ENCODE results near the gene COX4I2. TPM values are rescaled to one million over a fixed set of nuclear protein-coding genes. Genes with fewer than 3 reads are reported as not detected.
A peak's percentile ranks its signal among the peaks of the same experiment; 100 is the strongest.

The COX4I2 gene
- total and polyA plus RNA-seq, 2 donors (not counting 1 experiment from before 2014, with no cell fraction given): not detected

- Histone ChIP-seq H3K9me3 (ENCODE audit: control extremely low read depth in 1 of 3, control insufficient read depth in 2 of 3, insufficient read depth in 1 of 3, low read length in 2 of 3) (no peaks in the 10 kb centered on the region), H3K4me1 (ENCODE audit: control insufficient read depth in 2 of 2, insufficient read depth in 2 of 2, low read length in 2 of 2) (peaks cover 7 to 17% of the 10 kb centered on the region in 2 donors), H3K9ac (ENCODE audit: low read length) (peak overlapping the region; percentile 66), H4K20me1 (ENCODE audit: control insufficient read depth, insufficient read depth, low read length, poor library complexity, severe bottlenecking) (no peaks in the 10 kb centered on the region), H3K4me3 (ENCODE audit: control extremely low read depth in 1 of 5, extremely low read depth in 1 of 5, insufficient read depth in 1 of 5, low read depth in 2 of 5, low read length in 4 of 5) (peak overlapping the region; percentile 5 to 60 (median 52)), H2AFZ (ENCODE audit: insufficient read depth, low read depth, low read length, poor library complexity, severe bottlenecking) (peak overlapping the region; percentile 93), H3K36me3 (replicated peaks in 1 of 2; ENCODE audit: control extremely low read depth in 1 of 2, control insufficient read depth in 1 of 2, extremely low read depth in 1 of 2, insufficient read depth in 2 of 2, low read length in 1 of 2) (peaks cover 0 to 4% of the 10 kb centered on the region in 2 experiments), H3K79me2 (ENCODE audit: control insufficient read depth, insufficient read depth, low read length) (no peaks in the 10 kb centered on the region), H3K27ac (ENCODE audit: low read length in 2 of 2) (peak overlapping the region; percentile 29 to 48), H3K27me3 (replicated peaks in 1 of 4; ENCODE audit: control extremely low read depth in 1 of 4, control insufficient read depth in 3 of 4, insufficient read depth in 4 of 4, low read length in 3 of 4) (no peaks in the 10 kb centered on the region), H3K4me2 (replicated peaks; ENCODE audit: low read depth, low read length, poor library complexity, severe bottlenecking) (peak overlapping the region; percentile 91)
- 9% methylated on average over 29 of the region's 31 CpGs for WGBS (ENCODE audit: insufficient coverage)
- Mint-ChIP-seq H3K27ac (peak overlapping the region; percentile 85), H3K9me3 (ENCODE audit: insufficient read depth) (no peaks in the 10 kb centered on the region), H3K4me1 (peaks cover 28% of the 10 kb centered on the region), H3K4me3 (peak overlapping the region; percentile 69), H3K27me3 (no peaks in the 10 kb centered on the region)
- TF ChIP-seq EZH2 (IDR thresholded peaks at IDR 0.05; ENCODE audit: borderline replicate concordance, insufficient read depth, low read depth, low read length, poor library complexity, severe bottlenecking): no peak
- peak; percentile 80 for TF ChIP-seq CTCF (IDR thresholded peaks at IDR 0.05)
- DNase-seq: peak; percentile 87
- intact Hi-C loops (cut with micrococcal nuclease): loop anchor here (1.0 kb wide), 2 partner anchors 57 to 62 kb away; no protein-coding TSS in a partner anchor
- ATAC-seq (ENCODE audit: low read depth): peak; percentile 96
- ChIA-PET POLR2A (interaction anchor here (0.6 to 3.0 kb wide), 3 partner anchors 23 to 61 kb away, joined by 3 to 43 read pairs (median 3); partner anchors contain the start of gene BCL2L1), CTCF (interaction anchor here (0.5 to 9.4 kb wide), 32 partner anchors 8 to 290 kb away, joined by 3 to 455 read pairs (median 6); partner anchors contain the start of genes BCL2L1, PDRG1 and TPX2)
Measured at GRCh38 chr20:31661625-31662371, 24.1 kb downstream of the COX4I2 start.
